HCT116 (cell line): ENCODE measurements around the gene KCTD17.

Experiments used
- POLR2A ChIP-seq: IDR thresholded peaks from 2 replicates; pipeline ENCODE4 v1.7.0; 2011; ENCODE audit warnings: borderline replicate concordance; ENCODE audit not compliant: insufficient read depth, insufficient read length; ENCODE audit errors: extremely low read depth
- RAD21 ChIP-seq: IDR thresholded peaks from 2 replicates; pipeline ENCODE4 v1.6.1; 2012; ENCODE audit warnings: low read depth, mild to moderate bottlenecking
- YY1 ChIP-seq: IDR thresholded peaks from 2 replicates; pipeline ENCODE4 v1.6.1; 2011; ENCODE audit warnings: low read length, low read depth, moderate library complexity, mild to moderate bottlenecking; ENCODE audit not compliant: insufficient replicate concordance; ENCODE audit errors: extremely low read depth
- TF ChIP-seq, protein P1 (sequence below), 3 experiments: fragments of 200-600 bp in 1 of 3; sonication (generic) in 1 of 3; IDR thresholded peaks in 2 of 3; conservative IDR thresholded peaks in 1 of 3; 2 replicates each; pipeline ENCODE4 v1.5.1; 2012 to 2017; ENCODE audit warnings: low read depth in 2 of 3, low read length in 2 of 3, antibody characterized with exemption in 1 of 3, borderline replicate concordance in 1 of 3, control low read depth in 1 of 3, mild to moderate bottlenecking in 1 of 3, mixed read lengths in 1 of 3, mixed run types in 1 of 3, moderate library complexity in 1 of 3; ENCODE audit not compliant: insufficient read depth in 1 of 3
- TF ChIP-seq, protein P2 (sequence below): IDR thresholded peaks from 2 replicates; pipeline ENCODE4 v1.6.1; 2012

GRCh38 chr22:37109242-37109917, 57.8 kb downstream of the KCTD17 start, which contains the start of gene TMPRSS6:
- no peak for TF ChIP-seq POLR2A
- TF ChIP-seq, protein P1, sequence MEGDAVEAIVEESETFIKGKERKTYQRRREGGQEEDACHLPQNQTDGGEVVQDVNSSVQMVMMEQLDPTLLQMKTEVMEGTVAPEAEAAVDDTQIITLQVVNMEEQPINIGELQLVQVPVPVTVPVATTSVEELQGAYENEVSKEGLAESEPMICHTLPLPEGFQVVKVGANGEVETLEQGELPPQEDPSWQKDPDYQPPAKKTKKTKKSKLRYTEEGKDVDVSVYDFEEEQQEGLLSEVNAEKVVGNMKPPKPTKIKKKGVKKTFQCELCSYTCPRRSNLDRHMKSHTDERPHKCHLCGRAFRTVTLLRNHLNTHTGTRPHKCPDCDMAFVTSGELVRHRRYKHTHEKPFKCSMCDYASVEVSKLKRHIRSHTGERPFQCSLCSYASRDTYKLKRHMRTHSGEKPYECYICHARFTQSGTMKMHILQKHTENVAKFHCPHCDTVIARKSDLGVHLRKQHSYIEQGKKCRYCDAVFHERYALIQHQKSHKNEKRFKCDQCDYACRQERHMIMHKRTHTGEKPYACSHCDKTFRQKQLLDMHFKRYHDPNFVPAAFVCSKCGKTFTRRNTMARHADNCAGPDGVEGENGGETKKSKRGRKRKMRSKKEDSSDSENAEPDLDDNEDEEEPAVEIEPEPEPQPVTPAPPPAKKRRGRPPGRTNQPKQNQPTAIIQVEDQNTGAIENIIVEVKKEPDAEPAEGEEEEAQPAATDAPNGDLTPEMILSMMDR (IDR thresholded peaks at IDR 0.05 in 2 of 3, conservative IDR thresholded peaks at IDR 0.05 in 1 of 3; ENCODE audit: borderline replicate concordance in 1 of 3, insufficient read depth in 1 of 3, low read depth in 2 of 3, low read length in 2 of 3) = no peak
- TF ChIP-seq, protein P2, sequence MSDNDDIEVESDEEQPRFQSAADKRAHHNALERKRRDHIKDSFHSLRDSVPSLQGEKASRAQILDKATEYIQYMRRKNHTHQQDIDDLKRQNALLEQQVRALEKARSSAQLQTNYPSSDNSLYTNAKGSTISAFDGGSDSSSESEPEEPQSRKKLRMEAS = no peak
- no peak for TF ChIP-seq YY1
- TF ChIP-seq RAD21 = no peak
